Tibial artery (tissue), 4 donors: Measurements from ENCODE around the gene MYO9A.

Source experiments
- DNase-seq, 2 donors: peaks; one replicate each; pipeline ENCODE4 v3.0.0-alpha.2; 2019
- H3K27ac ChIP-seq, 2 donors: fragments of 200-600 bp; sonication (generic) in 1 of 2; 1 replicate in 1 of 2; 2 replicates in 1 of 2; pipeline ENCODE4 v1.5.1; 2018 to 2019; ENCODE audit warnings: mild to moderate bottlenecking in 1 of 2
- H3K27me3 ChIP-seq, 2 donors: fragments of 200-600 bp; sonication (generic) in 1 of 2; one replicate each; pipeline versions ENCODE4 v1.5.1 to v1.6.0; 2016 to 2019
- H3K36me3 ChIP-seq, 3 donors: fragments of 200-600 bp; sonication (generic) in 2 of 3; one replicate each; pipeline ENCODE4 v1.5.1; 2016 to 2019; ENCODE audit warnings: mild to moderate bottlenecking in 2 of 3
- H3K4me1 ChIP-seq, 4 donors: fragments of 200-600 bp; sonication (generic) in 2 of 4; 1 replicate in 3 of 4; 2 replicates in 1 of 4; pipeline ENCODE4 v1.5.1; 2016 to 2019
- H3K4me3 ChIP-seq, 2 donors: fragments of 200-600 bp; sonication (generic) in 1 of 2; 1 replicate in 1 of 2; 2 replicates in 1 of 2; pipeline ENCODE4 v1.5.1; 2018 to 2019; ENCODE audit warnings: mild to moderate bottlenecking in 2 of 2
- H3K9me3 ChIP-seq, 3 donors: fragments of 200-600 bp; sonication (generic) in 1 of 3; one replicate each; pipeline ENCODE4 v1.5.1; 2016 to 2019
- intact Hi-C: fragments of 100-400 bp; cut with DNase I; formaldehyde crosslinking; loops from one replicate; pipeline ENCODE4 v1.15.0; 2023; ENCODE audit warnings: low total_unique reads
- TF ChIP-seq, protein P1 (sequence below), 2 experiments: fragments of 200-600 bp in 1 of 2; fragments of 450-650 bp in 1 of 2; IDR thresholded peaks; one replicate each; pipeline ENCODE4 v1.5.1; 2017 to 2019; ENCODE audit warnings: antibody characterized with exemption in 2 of 2, mild to moderate bottlenecking in 1 of 2, moderate library complexity in 1 of 2

The MYO9A gene

DNA sequence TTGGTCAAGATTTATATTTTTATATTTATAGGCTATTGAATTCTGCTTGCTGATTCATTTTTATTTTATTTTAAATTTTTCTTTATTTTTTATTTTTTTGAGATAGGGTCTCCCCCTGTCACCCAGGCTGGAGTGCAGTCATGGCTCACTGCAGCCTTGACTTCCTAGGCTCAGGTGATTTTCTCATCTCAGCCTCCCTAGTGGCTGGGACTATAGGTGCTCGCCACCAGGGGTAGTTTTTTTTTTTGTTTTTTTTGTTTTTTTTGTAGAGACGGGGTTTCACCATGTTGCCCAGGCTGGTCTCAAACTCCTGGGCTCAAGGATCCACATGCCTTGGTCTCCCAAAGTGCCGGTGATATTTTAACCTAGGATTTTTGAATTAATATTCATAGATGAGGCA lies 276.4 kb downstream of the MYO9A start:
- H3K4me1 ChIP-seq, result peaks cover 0 to 25% (median 1%) of the 10 kb centered on the region in 4 donors
- intact Hi-C loops, result no loop called here
- H3K36me3 ChIP-seq, result peaks cover 18 to 60% (median 37%) of the 10 kb centered on the region in 3 donors
- no peak overlapping the region for H3K4me3 ChIP-seq
- no peaks in the 10 kb centered on the region for H3K9me3 ChIP-seq
- H3K27me3 ChIP-seq, result no peaks in the 10 kb centered on the region
- TF ChIP-seq, protein P1, sequence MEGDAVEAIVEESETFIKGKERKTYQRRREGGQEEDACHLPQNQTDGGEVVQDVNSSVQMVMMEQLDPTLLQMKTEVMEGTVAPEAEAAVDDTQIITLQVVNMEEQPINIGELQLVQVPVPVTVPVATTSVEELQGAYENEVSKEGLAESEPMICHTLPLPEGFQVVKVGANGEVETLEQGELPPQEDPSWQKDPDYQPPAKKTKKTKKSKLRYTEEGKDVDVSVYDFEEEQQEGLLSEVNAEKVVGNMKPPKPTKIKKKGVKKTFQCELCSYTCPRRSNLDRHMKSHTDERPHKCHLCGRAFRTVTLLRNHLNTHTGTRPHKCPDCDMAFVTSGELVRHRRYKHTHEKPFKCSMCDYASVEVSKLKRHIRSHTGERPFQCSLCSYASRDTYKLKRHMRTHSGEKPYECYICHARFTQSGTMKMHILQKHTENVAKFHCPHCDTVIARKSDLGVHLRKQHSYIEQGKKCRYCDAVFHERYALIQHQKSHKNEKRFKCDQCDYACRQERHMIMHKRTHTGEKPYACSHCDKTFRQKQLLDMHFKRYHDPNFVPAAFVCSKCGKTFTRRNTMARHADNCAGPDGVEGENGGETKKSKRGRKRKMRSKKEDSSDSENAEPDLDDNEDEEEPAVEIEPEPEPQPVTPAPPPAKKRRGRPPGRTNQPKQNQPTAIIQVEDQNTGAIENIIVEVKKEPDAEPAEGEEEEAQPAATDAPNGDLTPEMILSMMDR (IDR thresholded peaks at IDR 0.05), result no peak
- no peak overlapping the region for H3K27ac ChIP-seq
- DNase-seq, result no peak

DNA sequence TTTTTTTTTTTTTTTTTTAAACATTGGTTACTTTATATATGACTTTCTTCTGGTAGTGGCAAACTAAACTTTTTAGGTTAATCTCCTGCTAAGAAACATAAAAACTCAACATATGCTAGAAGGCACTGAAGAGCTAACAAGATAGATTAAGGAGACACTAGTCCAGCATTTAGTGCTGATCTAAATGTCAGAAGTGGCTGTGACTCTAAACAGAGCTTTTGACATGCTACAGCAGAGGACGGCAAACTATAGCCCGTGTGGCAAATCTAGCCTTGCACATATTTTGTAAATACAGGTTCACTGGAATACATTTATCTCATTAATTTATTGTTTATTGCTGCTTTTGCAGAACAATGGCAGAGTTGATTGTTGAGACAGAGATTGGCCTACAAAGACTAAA lies 287.0 kb downstream of the MYO9A start:
- no peaks in the 10 kb centered on the region for H3K9me3 ChIP-seq
- TF ChIP-seq, protein P1 (IDR thresholded peaks at IDR 0.05), result no peak
- peaks cover 0 to 7% (median 0%) of the 10 kb centered on the region in 4 donors for H3K4me1 ChIP-seq
- no peak for DNase-seq
- peaks cover 36 to 48% (median 44%) of the 10 kb centered on the region in 3 donors for H3K36me3 ChIP-seq
- intact Hi-C loops, result no loop called here
- no peak overlapping the region for H3K27ac ChIP-seq
- no peak overlapping the region for H3K4me3 ChIP-seq
- no peaks in the 10 kb centered on the region for H3K27me3 ChIP-seq

DNA sequence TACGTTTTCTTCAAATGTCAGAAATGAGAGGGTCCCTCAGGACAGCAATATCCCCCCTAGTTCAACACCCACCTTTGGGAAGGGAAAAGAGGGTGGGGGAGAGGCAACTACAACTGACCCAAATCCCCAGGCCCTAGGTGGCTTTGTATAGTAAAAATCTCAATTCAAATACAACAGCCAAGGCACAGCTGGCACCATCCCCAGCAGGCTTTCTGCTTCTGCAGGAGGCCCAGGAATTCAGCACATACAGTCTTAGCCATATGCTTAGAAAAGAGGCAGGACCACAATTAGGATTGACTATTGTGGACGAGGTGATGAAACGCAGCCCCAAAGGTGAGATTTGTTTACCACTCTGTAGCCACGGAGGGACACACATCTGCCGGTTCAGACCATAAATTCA lies 291.8 kb downstream of the MYO9A start:
- intact Hi-C loops, result no loop called here
- Histone ChIP-seq H3K4me1 (no peaks in the 10 kb centered on the region), H3K27ac (no peak overlapping the region), H3K9me3 (peaks cover 0 to 27% (median 0%) of the 10 kb centered on the region in 3 donors), H3K27me3 (no peaks in the 10 kb centered on the region), H3K36me3 (peaks cover 48 to 85% (median 80%) of the 10 kb centered on the region in 3 donors), H3K4me3 (no peak overlapping the region)
- TF ChIP-seq, protein P1 (IDR thresholded peaks at IDR 0.05), result no peak
- no peak for DNase-seq

DNA sequence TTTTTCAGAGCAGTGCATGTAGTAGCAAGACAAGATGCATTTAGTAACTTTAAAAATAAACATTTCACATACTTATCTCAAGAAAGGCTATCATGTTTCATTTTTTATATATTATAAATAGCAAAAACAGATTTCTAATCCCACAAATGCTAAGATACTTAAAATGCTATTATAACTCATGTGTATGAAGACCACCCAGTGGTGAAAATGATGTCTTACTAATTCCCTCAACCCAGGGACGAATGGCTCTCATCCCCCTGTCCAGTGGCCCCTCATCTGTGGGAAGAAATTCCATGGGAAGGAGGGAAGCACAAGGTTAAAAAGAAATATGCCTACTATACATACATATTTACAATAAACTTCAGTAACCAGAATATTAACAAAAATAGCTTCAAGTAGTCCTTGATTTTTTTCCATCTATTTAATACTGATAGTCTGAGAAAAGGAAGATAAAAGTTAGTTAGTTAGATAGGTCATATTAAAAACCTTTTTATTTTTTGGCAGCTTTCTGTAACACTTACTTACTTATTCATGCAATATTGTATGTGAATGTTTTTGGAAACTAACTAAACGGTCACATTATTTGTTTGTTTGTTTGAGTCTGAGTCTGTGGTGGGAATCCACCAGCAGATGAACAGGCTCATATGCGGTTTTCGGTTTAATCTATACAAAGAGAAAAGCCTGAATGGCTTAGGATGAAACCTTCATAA lies 292.8 kb downstream of the MYO9A start:
- TF ChIP-seq, protein P1 (IDR thresholded peaks at IDR 0.05), result no peak
- H3K27me3 ChIP-seq, result no peaks in the 10 kb centered on the region
- no peak overlapping the region for H3K27ac ChIP-seq
- H3K9me3 ChIP-seq, result peaks cover 0 to 30% (median 5%) of the 10 kb centered on the region in 3 donors
- peaks cover 50 to 82% (median 78%) of the 10 kb centered on the region in 3 donors for H3K36me3 ChIP-seq
- no peaks in the 10 kb centered on the region for H3K4me1 ChIP-seq
- H3K4me3 ChIP-seq, result no peak overlapping the region
- intact Hi-C loops, result no loop called here
- no peak for DNase-seq

DNA sequence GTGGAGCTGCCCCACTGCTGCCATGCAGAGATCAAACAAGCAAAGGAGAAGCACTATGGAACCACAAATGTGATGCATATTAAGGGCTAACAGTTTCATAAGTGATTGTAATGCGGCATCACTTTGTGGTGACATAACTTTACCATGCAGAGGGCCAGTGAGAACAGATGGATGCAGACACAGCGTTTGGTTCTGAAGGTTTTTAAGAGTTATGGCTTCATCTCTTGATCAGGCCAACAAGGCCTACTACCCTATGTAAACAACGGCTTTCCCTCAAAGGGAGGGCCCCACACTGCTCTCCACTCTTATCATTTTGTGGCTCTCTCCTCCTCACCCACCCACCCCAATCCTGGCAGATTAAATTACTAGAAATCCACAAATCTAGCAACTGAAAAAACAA lies 294.1 kb downstream of the MYO9A start:
- intact Hi-C loops, result no loop called here
- TF ChIP-seq, protein P1 (IDR thresholded peaks at IDR 0.05), result no peak
- no peak overlapping the region for H3K4me3 ChIP-seq
- peaks cover 38 to 69% (median 64%) of the 10 kb centered on the region in 3 donors for H3K36me3 ChIP-seq
- H3K4me1 ChIP-seq, result no peaks in the 10 kb centered on the region
- no peak overlapping the region for H3K27ac ChIP-seq
- H3K9me3 ChIP-seq, result peaks cover 0 to 30% (median 7%) of the 10 kb centered on the region in 3 donors
- no peak for DNase-seq
- no peaks in the 10 kb centered on the region for H3K27me3 ChIP-seq
